ENCODE results near the gene LGR4.

The LGR4 gene

GRCh38 chr11:27482793-27483192 lies 10.2 kb upstream of the LGR4 start:
- no peak for DNase-seq

GRCh38 chr11:27481992-27482391 lies 9.4 kb upstream of the LGR4 start:
- no peak for DNase-seq

- no peak for DNase-seq
Measured at GRCh38 chr11:27477831-27478230, 5.2 kb upstream of the LGR4 start.

- DNase-seq: no peak
Measured at GRCh38 chr11:27477243-27477642, 4.7 kb upstream of the LGR4 start.

GRCh38 chr11:27475622-27476021 lies 3.0 kb upstream of the LGR4 start:
- DNase-seq: no peak

GRCh38 chr11:27473017-27473406 lies 422 bp upstream of the LGR4 start:
- DNase-seq: no peak

GRCh38 chr11:27471589-27472397 lies 797 bp downstream of the LGR4 start:
- no peak for DNase-seq

GRCh38 chr11:27470826-27471588 lies 1.6 kb downstream of the LGR4 start:
- DNase-seq: no peak

GRCh38 chr11:27470166-27470565 lies 2.4 kb downstream of the LGR4 start:
- DNase-seq: no peak

- no peak for DNase-seq
Measured at GRCh38 chr11:27468995-27469695, 3.4 kb downstream of the LGR4 start.

- DNase-seq: no peak
Measured at GRCh38 chr11:27468209-27468994, 4.2 kb downstream of the LGR4 start.

- no peak for DNase-seq
Measured at GRCh38 chr11:27467181-27467913, 5.2 kb downstream of the LGR4 start.

- no peak for DNase-seq
Measured at GRCh38 chr11:27466363-27466762, 6.2 kb downstream of the LGR4 start.

GRCh38 chr11:27465629-27466028 lies 7.0 kb downstream of the LGR4 start:
- no peak for DNase-seq

GRCh38 chr11:27464909-27465308 lies 7.7 kb downstream of the LGR4 start:
- DNase-seq: no peak

GRCh38 chr11:27464289-27464696 lies 8.3 kb downstream of the LGR4 start:
- no peak for DNase-seq

- DNase-seq: no peak
Measured at GRCh38 chr11:27462543-27462942, 10.0 kb downstream of the LGR4 start.

GRCh38 chr11:27460158-27460978 lies 12.2 kb downstream of the LGR4 start:
- no peak for DNase-seq

- DNase-seq: no peak
Measured at GRCh38 chr11:27459191-27459590, 13.4 kb downstream of the LGR4 start.

GRCh38 chr11:27458182-27458581 lies 14.4 kb downstream of the LGR4 start:
- no peak for DNase-seq

- no peak for DNase-seq
Measured at GRCh38 chr11:27456795-27457329, 15.7 kb downstream of the LGR4 start.
